ENCODE results near the gene DGKH.

The DGKH gene

GRCh38 chr13:42228527-42228926 is 180.1 kb downstream of the DGKH start:
- TF ChIP-seq CTCF (IDR thresholded peaks at IDR 0.05; ENCODE audit: insufficient read depth, missing control alignments): no peak
- DNase-seq (ENCODE audit: insufficient read length, low spot score): no peak
- FAIRE-seq: no peak

GRCh38 chr13:42229287-42229686 is 180.8 kb downstream of the DGKH start:
- no peak for FAIRE-seq
- DNase-seq (ENCODE audit: insufficient read length, low spot score): no peak
- no peak for TF ChIP-seq CTCF (IDR thresholded peaks at IDR 0.05; ENCODE audit: insufficient read depth, missing control alignments)

GRCh38 chr13:42232671-42233070 is 184.2 kb downstream of the DGKH start:
- no peak for DNase-seq (ENCODE audit: insufficient read length, low spot score)
- no peak for TF ChIP-seq CTCF (IDR thresholded peaks at IDR 0.05; ENCODE audit: insufficient read depth, missing control alignments)
- FAIRE-seq: no peak

- FAIRE-seq: no peak
- TF ChIP-seq CTCF (IDR thresholded peaks at IDR 0.05; ENCODE audit: insufficient read depth, missing control alignments): no peak
- DNase-seq (ENCODE audit: insufficient read length, low spot score): no peak
Observed at GRCh38 chr13:42233726-42234125, 185.3 kb downstream of the DGKH start.

GRCh38 chr13:42239161-42239560 is 190.7 kb downstream of the DGKH start:
- TF ChIP-seq CTCF (IDR thresholded peaks at IDR 0.05; ENCODE audit: insufficient read depth, missing control alignments): no peak
- FAIRE-seq: no peak
- DNase-seq (ENCODE audit: insufficient read length, low spot score): no peak

- TF ChIP-seq CTCF (IDR thresholded peaks at IDR 0.05; ENCODE audit: insufficient read depth, missing control alignments): no peak
- no peak for DNase-seq (ENCODE audit: insufficient read length, low spot score)
- no peak for FAIRE-seq
Observed at GRCh38 chr13:42239644-42240043, 191.2 kb downstream of the DGKH start.

GRCh38 chr13:42246541-42246940 is 198.1 kb downstream of the DGKH start:
- TF ChIP-seq CTCF (IDR thresholded peaks at IDR 0.05; ENCODE audit: insufficient read depth, missing control alignments): no peak
- DNase-seq (ENCODE audit: insufficient read length, low spot score) (no peak), FAIRE-seq (no peak)

Data from D721Med (cell line).